ENCODE measurements around the gene SLC9A5. TPM values are rescaled to one million over a fixed set of nuclear protein-coding genes. Genes with fewer than 3 reads are reported as not detected.
A peak's percentile ranks its signal among the peaks of the same experiment; 100 is the strongest.

Gene SLC9A5
- total and polyA plus RNA-seq, 10 of the 15 experiments (the other 5 are each of a cell fraction or from before 2014, with no cell fraction given) = 0.26 to 5.7 (median 1.5) TPM

GRCh38 chr16:67226804-67227566, 21.8 kb upstream of the SLC9A5 start, which contains the start of gene TMEM208 (continued):
- TF ChIP-seq JUNB (IDR thresholded peaks at IDR 0.05) (no peak), MEF2B (IDR thresholded peaks at IDR 0.05; ENCODE audit: partially characterized antibody, poor library complexity, severe bottlenecking) (peak; percentile 33), SIN3A (IDR thresholded peaks at IDR 0.05; ENCODE audit: low read depth, low read length) (peak; percentile 98), JUND (IDR thresholded peaks at IDR 0.05; ENCODE audit: low read depth, low read length) (peak; percentile 29; the same call in 1 of the 2 replicates), NFIC (IDR thresholded peaks at IDR 0.05; ENCODE audit: low read depth, low read length) (no peak), POU2F2 (IDR thresholded peaks at IDR 0.05; ENCODE audit: borderline replicate concordance, low read depth, low read length) (peak; percentile 85; the same call in 2 of the 3 replicates), TAF1 (IDR thresholded peaks at IDR 0.05; ENCODE audit: borderline replicate concordance, low read depth, low read length) (peak; percentile 81; the same call in 1 of the 2 replicates), CHD2 (IDR thresholded peaks at IDR 0.05; ENCODE audit: borderline replicate concordance, low read depth, low read length) (peak; percentile 90), EGR1 (IDR thresholded peaks at IDR 0.05; ENCODE audit: borderline replicate concordance in 1 of 2, low read depth in 2 of 2, low read length in 2 of 2) (peak; percentile 65 to 94), PRDM15 (CRISPR knock-in tag; IDR thresholded peaks at IDR 0.05) (no peak), ZNF687 (IDR thresholded peaks at IDR 0.05) (no peak), CBX3 (IDR thresholded peaks at IDR 0.05; ENCODE audit: borderline replicate concordance, low read depth) (no peak), IRF4 (IDR thresholded peaks at IDR 0.05; ENCODE audit: low read depth, low read length) (peak; percentile 46; the same call in 1 of the 2 replicates), E4F1 (IDR thresholded peaks at IDR 0.05; ENCODE audit: borderline replicate concordance, partially characterized antibody) (peak; percentile 88), POLR2A (IDR thresholded peaks at IDR 0.05; ENCODE audit: low read depth, low read length) (peak; percentile 88), SMAD5 (IDR thresholded peaks at IDR 0.05; ENCODE audit: low read depth) (peak; percentile 81; the same call in 1 of the 2 replicates), NR2C1 (IDR thresholded peaks at IDR 0.05) (peak; percentile 79), IRF5 (IDR thresholded peaks at IDR 0.05; ENCODE audit: borderline replicate concordance) (no peak)
